IPS-18c (cell line): ENCODE data around the gene DNTT.

Experiments
- H3K4me3 ChIP-seq: 2 replicates; pipeline ENCODE4 v1.7.0; 2013; ENCODE audit warnings: low read depth, mild to moderate bottlenecking, low read length, moderate library complexity; ENCODE audit not compliant: insufficient read depth
- H3K9me3 ChIP-seq: one replicate; pipeline ENCODE4 v1.6.1; 2013; ENCODE audit warnings: mild to moderate bottlenecking, low read length, moderate library complexity; ENCODE audit not compliant: control insufficient read depth, insufficient read depth

DNTT gene

DNA sequence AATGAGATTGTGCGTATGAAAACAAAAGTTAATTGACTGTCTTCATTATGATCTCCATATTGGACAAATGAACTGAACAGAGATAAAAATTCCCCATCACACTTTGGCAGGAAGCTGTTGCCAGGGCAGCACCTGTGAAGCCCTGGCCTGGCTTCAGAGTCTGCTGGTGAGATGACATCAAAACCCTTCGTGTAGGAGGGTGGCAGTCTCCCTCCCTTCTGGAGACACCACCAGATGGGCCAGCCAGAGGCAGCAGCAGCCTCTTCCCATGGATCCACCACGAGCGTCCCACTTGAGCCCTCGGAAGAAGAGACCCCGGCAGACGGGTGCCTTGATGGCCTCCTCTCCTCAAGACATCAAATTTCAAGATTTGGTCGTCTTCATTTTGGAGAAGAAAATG is at the start of gene DNTT:
DNTT (plus strand) TSS at position 205 of the 400 bp plus-strand sequence; CDS start at position 269, 64 bp downstream.
- no peaks in the 10 kb centered on the region for H3K9me3 ChIP-seq
- H3K4me3 ChIP-seq: no peak within 1 kb of the TSS

DNA sequence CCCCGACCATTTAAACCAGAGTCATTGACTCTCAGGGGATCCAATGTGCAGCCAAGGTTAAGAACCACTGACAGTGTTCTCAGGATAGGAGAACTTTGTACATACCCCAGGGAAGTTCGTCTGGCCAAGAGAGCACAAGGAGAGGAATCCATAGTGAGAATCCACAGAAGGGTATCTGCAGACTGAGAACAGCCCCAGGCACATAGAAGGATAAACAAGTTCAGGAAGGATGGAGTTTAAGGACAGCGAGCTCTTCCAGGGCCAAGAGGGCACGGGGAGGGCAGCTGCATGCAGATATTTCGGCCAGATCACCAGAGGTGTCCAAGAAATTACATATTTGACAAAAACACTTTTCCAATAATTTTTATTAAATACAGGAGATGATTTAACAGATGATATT is 49.3 kb upstream of the DNTT start:
- Histone ChIP-seq H3K4me3 (no peak overlapping the region), H3K9me3 (no peaks in the 10 kb centered on the region)

DNA sequence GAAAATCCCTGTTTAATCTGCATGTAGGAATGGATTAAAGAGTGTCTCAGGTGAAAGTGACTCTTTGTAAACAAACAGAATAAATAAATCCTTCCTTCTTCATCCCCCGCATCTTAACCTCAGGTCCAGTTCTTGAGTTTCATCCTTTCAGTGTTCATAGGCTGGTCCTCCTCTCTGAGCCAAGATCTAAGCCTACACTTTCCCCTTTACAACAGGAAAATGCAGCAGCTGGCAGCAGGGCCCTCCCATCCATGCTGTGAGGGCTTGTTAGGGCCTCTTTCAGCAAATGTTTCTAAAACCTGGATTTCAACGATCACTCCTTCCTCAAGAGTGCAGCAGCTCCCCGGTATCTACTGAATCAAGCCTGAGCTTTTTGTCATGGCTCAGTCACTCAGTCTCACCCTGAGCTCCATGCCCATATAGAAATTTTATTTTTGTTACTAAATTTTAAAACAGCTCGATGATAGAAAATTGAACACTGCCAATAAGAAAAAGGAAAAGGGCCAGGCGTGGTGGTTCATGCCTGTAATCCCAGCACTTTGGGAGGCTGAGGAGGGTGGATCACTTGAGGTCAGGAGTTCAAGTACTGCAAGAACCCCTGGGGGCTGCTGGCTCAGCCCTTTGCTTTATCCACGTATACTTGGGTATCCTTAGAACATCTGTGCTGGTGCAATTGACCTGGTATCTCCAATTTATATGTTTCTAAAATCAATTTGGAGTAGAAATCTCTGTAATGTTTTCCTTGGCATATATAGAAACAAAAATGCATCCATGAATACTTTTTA is 48.5 kb upstream of the DNTT start:
- no peak overlapping the region for H3K4me3 ChIP-seq
- no peaks in the 10 kb centered on the region for H3K9me3 ChIP-seq

DNA sequence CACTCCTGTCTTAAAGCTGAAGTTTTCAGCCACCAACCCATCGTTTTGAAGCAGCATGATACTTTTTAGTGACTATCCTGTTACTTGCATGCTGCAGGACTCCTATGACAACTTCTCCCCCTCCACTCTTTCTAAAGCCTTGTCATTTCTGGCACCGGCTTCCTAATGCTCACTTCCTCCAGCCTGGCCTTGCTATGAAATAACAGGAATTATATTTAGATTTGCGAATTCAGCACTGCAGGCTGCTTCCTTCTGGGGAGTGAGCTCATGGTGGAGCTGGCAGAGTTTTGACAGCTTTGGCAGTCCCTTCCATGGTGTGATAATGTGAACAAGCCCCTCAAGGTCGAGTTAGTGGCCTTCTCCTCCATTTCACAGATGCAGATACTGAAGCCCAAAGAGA is 46.3 kb upstream of the DNTT start:
- H3K4me3 ChIP-seq: no peak overlapping the region
- no peaks in the 10 kb centered on the region for H3K9me3 ChIP-seq

DNA sequence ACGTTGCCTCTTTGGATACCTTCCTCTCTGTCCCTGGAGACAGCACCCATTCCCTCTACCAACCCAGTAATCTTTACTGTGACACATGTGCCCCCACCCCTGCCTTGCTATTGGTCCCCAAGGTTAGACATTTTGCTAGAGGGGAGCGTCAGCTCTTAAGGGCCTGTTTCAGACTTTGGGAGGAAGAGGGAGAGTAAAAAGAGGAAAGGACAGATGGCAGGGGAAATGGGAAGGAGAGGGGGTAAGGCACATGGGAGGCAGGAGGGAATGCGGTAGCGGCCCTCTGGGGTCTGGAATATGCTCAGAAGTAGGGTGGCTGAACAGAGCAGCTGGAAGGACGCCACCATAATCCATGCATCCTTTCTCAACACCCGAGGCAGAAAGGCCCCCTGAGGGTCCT is 45.1 kb upstream of the DNTT start:
- H3K4me3 ChIP-seq: no peak overlapping the region
- no peaks in the 10 kb centered on the region for H3K9me3 ChIP-seq

DNA sequence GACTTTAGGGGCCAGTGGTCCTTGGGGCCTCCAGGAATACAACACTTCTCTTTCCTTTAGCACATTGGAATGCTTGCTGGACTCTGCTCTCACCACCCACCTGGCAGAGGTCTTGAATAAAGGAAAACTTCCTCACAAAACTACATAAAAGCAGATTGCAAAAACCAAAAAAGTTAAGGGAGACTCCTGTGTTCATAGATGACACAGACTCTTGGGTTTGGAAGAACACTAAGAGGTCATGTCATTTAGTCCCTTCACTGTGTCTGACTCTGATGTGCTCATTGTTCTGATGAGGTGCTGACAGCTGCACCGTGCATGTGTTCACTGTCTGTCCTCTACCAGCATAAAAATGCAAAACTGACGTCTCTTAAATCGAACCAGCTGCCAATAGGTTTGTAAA is 44.2 kb upstream of the DNTT start:
- no peak overlapping the region for H3K4me3 ChIP-seq
- H3K9me3 ChIP-seq: no peaks in the 10 kb centered on the region

DNA sequence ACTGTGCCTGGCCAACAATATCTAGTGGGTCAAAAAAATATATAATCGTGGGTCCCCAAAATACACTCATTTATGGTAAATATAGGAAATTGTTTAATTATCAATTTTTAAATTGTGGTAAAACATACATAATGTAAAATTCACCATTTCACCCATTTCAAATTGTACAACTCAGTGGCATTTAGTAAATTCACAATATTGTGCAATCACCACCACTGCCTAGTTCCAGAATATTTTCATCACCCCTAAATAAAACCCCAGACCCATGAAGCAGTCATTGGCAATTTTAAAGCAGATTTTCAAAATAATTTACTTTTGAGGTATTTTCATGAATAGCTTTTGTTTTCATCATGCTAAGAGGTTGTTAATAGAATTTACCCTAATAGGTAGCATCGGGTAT is 43.1 kb upstream of the DNTT start:
- H3K4me3 ChIP-seq: no peak overlapping the region
- no peaks in the 10 kb centered on the region for H3K9me3 ChIP-seq

DNA sequence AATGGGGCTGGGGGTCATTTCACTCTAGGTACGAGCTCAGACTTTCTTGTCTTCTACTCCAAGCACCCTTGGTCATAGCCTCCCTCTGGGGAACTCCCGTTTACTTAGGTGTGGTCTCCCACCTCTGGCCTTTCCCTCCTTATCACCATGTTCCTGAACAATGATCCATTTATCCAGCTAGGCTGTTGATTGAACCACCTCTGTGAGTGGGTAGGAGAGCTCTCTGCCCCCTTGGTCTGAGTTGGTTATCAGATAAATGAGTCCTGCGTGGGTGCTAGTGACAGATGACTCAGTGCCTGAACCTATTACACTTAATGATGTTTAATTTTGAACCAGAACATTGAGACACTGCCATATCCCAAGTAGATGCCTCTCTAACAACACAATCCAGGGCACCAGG is 42.3 kb upstream of the DNTT start:
- no peaks in the 10 kb centered on the region for H3K9me3 ChIP-seq

DNA sequence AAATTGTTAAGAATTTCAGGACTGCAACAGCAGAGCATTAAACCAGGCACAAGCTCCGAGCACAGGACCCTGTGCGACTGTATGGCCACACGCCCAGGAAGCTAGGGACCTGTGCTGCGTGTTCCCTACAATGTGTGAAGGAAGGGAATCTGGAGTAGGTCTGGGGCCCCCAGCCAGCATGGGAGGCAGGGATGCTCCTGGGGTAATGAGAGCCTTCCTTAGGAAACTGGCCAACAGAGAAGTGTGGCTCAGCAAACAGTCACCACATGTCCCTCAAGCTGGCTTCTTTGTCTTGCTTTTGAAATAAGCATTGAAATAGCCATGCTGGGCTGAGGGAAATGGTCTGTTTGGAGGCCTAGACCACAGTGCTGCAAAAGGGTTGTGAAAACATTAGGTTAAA is 41.1 kb upstream of the DNTT start:
- H3K4me3 ChIP-seq: no peak overlapping the region
- H3K9me3 ChIP-seq: no peaks in the 10 kb centered on the region

More for the DNA sequence above, 42.3 kb upstream of the DNTT start:
- H3K4me3 ChIP-seq: no peak overlapping the region

DNA sequence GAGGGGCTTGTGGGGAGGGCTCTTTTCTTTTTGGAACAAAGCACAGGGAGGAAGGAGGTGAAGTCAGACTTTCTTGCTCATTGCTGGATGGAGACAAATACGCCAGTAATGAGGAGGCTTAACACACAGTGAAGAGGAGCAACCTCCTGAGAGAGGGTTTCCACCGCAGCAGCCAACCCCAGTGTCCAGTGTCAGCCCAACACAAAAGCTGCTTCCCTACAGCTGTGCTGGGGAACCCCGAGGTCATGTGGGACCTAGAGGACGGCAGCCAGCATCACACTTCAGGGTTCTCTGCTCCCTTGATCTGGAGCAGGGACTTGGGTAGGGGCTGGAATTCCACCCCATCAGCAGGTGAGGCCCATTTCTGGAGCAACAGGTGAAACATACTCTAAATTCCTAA is 40.6 kb upstream of the DNTT start:
- no peak overlapping the region for H3K4me3 ChIP-seq
- no peaks in the 10 kb centered on the region for H3K9me3 ChIP-seq

DNA sequence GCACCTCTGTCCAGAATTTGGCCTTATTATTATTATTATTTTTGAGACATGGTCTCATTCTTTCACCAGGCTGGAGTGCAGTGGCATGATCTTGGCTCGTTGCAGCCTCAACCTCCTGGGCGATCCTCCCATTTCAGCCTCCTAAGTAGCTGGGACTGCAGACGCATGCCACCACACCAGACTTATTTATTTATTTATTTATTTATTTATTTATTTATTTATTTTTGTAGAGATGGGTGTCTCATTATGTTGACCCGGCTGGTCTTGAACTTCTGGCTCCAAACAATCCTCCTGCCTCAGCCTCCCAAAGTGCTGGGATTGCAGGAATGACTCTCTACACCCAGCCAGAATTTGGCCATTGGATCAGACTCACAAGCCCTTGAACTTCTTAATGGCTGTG is 39.3 kb upstream of the DNTT start:
- Histone ChIP-seq H3K4me3 (no peak overlapping the region), H3K9me3 (no peaks in the 10 kb centered on the region)

DNA sequence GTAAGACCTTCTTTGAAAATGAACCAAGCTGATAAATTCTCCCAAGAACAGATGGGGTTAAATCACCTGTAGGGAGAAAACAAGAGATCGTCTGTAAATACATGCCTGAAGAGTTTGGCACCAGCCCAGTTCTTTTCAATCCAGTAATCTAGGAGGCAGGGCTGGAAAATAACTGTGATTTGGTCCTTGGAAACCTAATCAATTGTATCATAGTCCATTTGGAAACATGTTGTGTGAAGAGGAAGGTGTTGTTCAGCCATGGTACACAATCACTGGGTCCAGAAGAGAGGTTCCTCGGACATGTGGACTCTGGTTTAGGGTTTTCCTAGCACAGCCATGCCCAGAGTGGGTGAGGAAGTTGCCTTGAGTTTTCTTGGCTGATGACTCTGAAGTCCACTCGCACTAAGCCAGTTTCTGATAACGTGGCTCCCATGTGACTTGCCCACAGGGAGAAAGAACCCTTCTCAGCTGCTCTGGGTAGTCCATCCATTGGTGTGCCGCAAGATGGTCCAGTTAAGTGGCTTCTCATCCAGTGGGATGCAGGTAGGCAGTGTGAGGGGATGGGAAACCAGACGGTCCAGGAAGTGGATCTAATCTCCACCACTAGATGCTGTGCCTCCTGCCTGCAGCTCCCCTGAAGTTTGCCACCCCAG is 38.0 kb upstream of the DNTT start:
- no peaks in the 10 kb centered on the region for H3K9me3 ChIP-seq
- H3K4me3 ChIP-seq: no peak overlapping the region

DNA sequence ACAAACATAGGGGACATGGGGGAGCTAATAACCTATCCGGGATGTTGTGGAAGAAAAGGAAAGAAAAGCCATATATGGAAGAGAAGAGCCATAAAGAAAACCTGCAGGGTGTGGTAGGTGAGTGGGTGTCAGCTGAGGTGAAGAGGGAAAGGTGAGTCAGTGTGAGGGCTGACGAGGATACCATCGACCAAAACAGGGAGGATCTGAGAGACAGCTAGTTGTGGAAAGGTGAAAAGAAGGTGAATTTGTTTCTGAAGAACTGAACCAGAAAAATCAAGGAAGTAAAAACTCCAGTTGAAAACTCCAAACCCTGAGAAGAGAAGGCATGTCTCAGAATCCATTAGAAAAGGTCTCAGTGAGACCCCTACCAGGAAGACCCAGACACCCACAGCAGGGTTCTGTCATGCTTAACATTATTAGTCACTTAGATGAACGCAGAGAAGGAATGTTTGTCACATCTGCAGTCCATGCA is 37.0 kb upstream of the DNTT start:
- no peak overlapping the region for H3K4me3 ChIP-seq

DNA sequence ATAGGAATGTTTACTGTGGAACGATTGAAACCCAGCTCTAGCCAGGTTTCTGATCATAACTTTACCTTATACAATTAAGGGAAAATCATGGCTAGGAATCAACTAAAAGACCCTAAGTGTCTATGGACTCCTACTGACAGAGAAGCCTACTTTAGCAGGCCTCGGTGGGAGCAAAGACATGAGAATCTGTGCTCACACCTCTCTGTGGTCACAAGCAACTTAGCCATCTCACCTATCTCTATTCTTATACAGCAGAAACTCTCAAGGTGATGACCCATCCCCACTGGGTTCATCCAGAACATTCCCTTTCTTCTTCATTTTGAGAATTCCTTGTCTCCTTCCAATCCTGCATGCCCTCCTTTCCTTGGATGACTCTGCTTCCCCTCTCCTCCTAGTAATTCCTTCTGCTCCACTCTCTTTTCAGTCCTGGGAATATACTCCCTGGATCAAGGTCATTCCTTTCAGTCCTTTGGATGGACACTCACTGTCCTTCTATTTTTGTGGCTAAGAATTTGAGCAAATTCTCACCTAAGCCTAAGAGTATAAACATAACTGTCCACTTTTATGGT is 35.8 kb upstream of the DNTT start:
- Histone ChIP-seq H3K4me3 (no peak overlapping the region), H3K9me3 (no peaks in the 10 kb centered on the region)

More for the DNA sequence above, 37.0 kb upstream of the DNTT start:
- no peaks in the 10 kb centered on the region for H3K9me3 ChIP-seq

DNA sequence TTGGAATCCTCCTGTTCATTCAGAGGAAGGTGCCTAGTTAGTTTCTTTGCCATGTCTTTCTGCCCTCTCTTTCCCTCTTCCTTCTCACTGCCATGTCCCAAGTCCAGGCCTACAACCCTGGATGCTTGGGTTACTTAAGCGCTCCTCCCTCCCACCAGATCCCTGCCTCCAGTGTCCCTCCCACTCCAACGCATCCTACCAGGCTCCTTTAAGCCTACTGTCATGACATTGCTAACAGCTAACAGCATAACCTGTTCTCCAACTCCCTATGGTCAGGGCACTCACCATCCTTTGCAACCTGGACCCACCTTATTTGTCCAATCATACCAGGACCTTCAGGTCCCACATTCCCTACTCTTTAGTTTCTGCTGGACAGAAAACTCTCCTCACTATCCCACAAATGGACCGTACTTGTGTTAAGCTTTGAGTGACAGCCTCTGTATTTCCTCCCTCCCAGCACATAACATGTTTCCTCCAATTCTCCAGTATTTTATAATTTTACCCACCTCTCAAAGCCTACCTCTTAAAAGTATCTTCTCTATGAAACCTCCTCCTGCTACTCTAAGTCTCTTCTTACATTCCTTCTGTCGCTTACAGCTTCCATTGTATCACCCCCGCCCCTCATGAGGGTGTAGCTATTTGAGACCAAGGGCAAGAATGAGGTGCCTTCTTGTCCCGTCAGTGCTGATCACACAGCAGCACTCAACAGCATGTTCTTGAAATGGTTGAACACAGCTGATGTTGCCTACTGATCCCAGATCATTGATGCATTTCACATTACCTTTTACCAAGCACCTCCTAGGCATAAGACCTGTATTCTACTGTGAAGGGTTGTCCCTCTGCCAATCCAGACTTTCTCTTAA is 34.6 kb upstream of the DNTT start:
- Histone ChIP-seq H3K9me3 (no peaks in the 10 kb centered on the region), H3K4me3 (no peak overlapping the region)

DNA sequence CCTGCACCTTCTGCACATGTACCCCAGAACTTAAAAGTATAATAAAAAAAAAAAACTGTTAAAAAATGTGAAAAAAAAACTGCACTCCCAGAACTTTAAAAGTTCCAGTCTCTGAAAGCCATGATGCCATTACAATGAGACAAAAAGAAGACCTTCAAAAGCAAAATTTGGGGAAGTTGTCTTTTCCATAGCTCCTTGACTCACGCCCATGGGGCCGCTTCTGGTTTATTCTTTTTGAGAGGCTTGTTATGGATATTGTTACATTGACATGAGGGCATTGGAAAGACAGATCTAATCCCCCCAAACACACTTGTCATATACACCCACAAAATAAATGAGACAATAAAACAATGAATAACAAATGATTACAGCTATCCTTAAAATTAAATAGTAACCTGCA is 33.7 kb upstream of the DNTT start:
- H3K4me3 ChIP-seq: no peak overlapping the region

DNA sequence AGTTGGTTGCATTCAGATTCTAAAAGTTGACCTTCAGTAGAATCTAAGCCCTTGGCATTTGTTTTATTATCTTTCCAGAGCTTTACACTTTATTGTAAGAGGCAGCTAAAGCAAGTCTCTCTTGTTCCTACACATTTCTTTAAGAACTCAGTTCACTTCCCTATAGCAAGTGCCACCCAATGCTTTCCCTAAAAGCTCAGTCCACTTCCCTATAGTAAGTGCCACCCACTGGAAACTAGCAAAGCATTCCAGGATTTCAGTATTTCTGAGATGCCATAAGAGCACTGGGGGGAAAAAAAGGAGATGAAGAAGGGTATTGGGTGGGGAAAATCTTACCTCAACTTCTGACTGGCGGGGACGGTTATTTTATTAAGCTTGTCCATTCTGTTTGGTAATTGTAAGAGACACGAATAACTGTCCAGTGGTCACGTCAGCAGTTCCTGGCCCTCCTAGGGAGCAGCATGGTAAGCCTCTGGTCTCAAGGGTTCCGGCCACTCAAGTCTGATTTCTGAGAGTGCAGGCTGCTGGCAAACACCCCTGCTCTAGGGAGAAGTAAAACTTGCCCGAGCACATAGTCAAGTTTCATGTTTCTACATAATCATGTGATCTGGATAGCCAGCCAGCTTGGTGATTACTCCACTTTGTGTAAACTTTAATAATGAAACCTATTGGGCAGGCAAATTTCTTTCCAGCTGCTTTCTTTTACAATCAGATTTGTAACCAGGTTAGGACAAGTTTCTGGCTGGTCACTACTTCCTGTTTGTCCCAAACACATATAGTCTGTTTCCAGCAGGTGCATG is 33.0 kb upstream of the DNTT start, which contains the start of gene BLNK:
BLNK (minus strand) TSS at position 554 of the 800 bp plus-strand sequence; CDS start at position 383, 171 bp downstream.
- H3K4me3 ChIP-seq: no peak within 1 kb of the TSS
- no peaks in the 10 kb centered on the region for H3K9me3 ChIP-seq

More for the DNA sequence above, 33.7 kb upstream of the DNTT start:
- no peaks in the 10 kb centered on the region for H3K9me3 ChIP-seq
